IPS DF 19.7 (cell line): ENCODE measurements around the gene CDYL.
"Not testable (repeated sequence)": the region's sequence is repeated elsewhere in the genome, so short reads cannot be mapped to it uniquely, and the experiment has no call there.

ENCODE experiments used
- DNase-seq: peaks from one replicate; pipeline ENCODE4 v3.0.0-alpha.2; 2013; ENCODE audit warnings: low read depth, low spot score

The CDYL gene

GRCh38 chr6:5003604-5004372, 227.6 kb downstream of the CDYL start, which contains the start of gene RPP40:
Gene RPP40 (minus strand): TSS chr6:5004037. CDS start chr6:5004002, 35 bp downstream.
- peak; percentile 85 for DNase-seq

DNA sequence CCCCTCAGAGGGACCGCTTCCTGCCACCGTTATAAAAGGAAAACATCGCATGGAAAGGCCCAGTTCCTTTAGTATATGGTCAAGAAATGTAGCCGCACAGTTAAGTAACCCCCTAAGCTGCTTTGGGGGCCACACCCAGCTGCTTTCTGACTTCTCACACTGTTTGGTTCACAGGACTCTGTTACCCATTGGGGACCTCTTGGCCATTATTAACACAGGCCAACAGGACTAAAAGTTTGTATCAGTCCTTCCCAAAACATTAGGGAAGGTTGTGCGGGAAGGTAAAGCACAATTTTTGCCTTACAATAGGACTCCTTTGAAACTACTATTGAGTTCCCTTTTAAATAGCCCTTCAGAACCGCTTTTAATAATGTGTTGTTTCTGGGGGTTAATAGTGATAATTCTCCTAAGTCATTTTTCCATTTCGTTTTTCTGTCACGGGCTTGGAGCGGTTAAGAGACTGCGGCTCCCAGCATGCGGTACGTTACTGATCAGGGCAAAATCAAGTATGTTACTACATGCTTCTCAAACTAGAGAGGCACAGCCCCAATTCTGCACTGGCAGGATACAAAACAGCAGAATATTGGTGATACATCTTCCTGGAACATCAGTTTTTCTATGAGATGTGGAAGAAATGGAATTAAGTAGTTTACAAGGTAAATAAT, 228.3 kb downstream of the CDYL start:
- no peak for DNase-seq

- not testable (repeated sequence) for DNase-seq
These were observed 228.8 kb downstream of the CDYL start for GRCh38 chr6:5005038-5005433.
